ENCODE data around the gene KMT5B.

Gene KMT5B

GRCh38 chr11:68117853-68118470, 95.1 kb downstream of the KMT5B start:
- DNase-seq (ENCODE audit: low spot score): no peak

- DNase-seq (ENCODE audit: low spot score): no peak
These were observed 96.1 kb downstream of the KMT5B start for GRCh38 chr11:68116974-68117373.

- no peak for DNase-seq (ENCODE audit: low spot score)
These were observed 97.0 kb downstream of the KMT5B start for GRCh38 chr11:68116126-68116525.

- DNase-seq (ENCODE audit: low spot score): no peak
These were observed 97.8 kb downstream of the KMT5B start for GRCh38 chr11:68115285-68115684.

GRCh38 chr11:68113986-68114385, 99.1 kb downstream of the KMT5B start:
- DNase-seq (ENCODE audit: low spot score): no peak

GRCh38 chr11:68107689-68108088, 105.4 kb downstream of the KMT5B start:
- no peak for DNase-seq (ENCODE audit: low spot score)

GRCh38 chr11:68106165-68106940, 106.7 kb downstream of the KMT5B start:
- no peak for DNase-seq (ENCODE audit: low spot score)
